IMR-90 (cell line): ENCODE measurements around the gene RMI2. TPM values are rescaled to one million over a fixed set of nuclear protein-coding genes. Genes with fewer than 3 reads are reported as not detected.

Source experiments
- ATAC-seq: fragments of 200-7000 bp; cut with Tn5 transposase; 2 replicates; pipeline ENCODE4 v1.9.1; 2020; ENCODE audit warnings: low read depth, mild to moderate bottlenecking, moderate library complexity
- BruUV-seq: library from RNA; stranded (reverse); fragments of 400-500 nt; replicated peaks from 2 replicates; lab custom pipeline; 2021; lab: Mats Ljungman, UMichigan
- CTCF ChIA-PET: fragments of 300-600 bp; formaldehyde crosslinking; extraction: SDS; loops from one replicate; lab custom pipeline; 2021; ENCODE audit warnings: antibody characterized with exemption; lab: Yijun Ruan, JAX
- POLR2A ChIA-PET: fragments of 300-600 bp; sonication (Branson Sonifier 250); formaldehyde crosslinking; loops from one replicate; lab custom pipeline; 2022; ENCODE audit warnings: antibody characterized with exemption; ENCODE audit not compliant: unreplicated experiment; lab: Charles Lee
- DNase-seq: peaks from one replicate; pipeline ENCODE4 v3.0.0; 2013
- H2AFZ ChIP-seq: replicated peaks from 2 replicates; pipeline ENCODE3; 2013; ENCODE audit warnings: low read length, mild to moderate bottlenecking; ENCODE audit not compliant: poor library complexity
- H2AK5ac ChIP-seq: 2 replicates; pipeline ENCODE4 v1.6.1; 2013; ENCODE audit warnings: low read depth, low read length, inconsistent platforms
- H2AK9ac ChIP-seq: replicated peaks from 2 replicates; pipeline ENCODE3; 2013; ENCODE audit warnings: mild to moderate bottlenecking, low read depth, low read length, moderate library complexity; ENCODE audit not compliant: poor library complexity
- H2BK120ac ChIP-seq: 2 replicates; pipeline ENCODE4 v1.6.1; 2013; ENCODE audit warnings: low read depth, low read length, inconsistent platforms
- H2BK15ac ChIP-seq: 3 replicates; pipeline ENCODE4 v1.6.1; 2013; ENCODE audit warnings: low read depth, low read length, inconsistent platforms
- H2BK20ac ChIP-seq: 2 replicates; pipeline ENCODE4 v1.6.1; 2013; ENCODE audit warnings: low read depth, mild to moderate bottlenecking, inconsistent platforms, low read length, moderate library complexity
- H2BK5ac ChIP-seq: 2 replicates; pipeline ENCODE4 v1.6.1; 2013; ENCODE audit warnings: mild to moderate bottlenecking, low read depth, low read length, inconsistent platforms; ENCODE audit not compliant: poor library complexity, severe bottlenecking
- H3K14ac ChIP-seq: replicated peaks from 2 replicates; pipeline ENCODE4 v1.6.1; 2013; ENCODE audit warnings: low read depth, low read length, inconsistent platforms
- H3K18ac ChIP-seq: 2 replicates; pipeline ENCODE4 v1.6.1; 2013; ENCODE audit warnings: low read depth, low read length, control low read depth
- H3K23ac ChIP-seq: 2 replicates; pipeline ENCODE4 v1.6.1; 2013; ENCODE audit warnings: low read depth, low read length, inconsistent platforms
- H3K27ac ChIP-seq: 2 replicates; pipeline ENCODE4 v1.5.1; 2013; ENCODE audit warnings: mild to moderate bottlenecking, control low read depth, low read length; ENCODE audit not compliant: insufficient read depth
- H3K27me3 ChIP-seq: 2 replicates; pipeline ENCODE4 v1.6.1; 2013; ENCODE audit warnings: low read length; ENCODE audit not compliant: control insufficient read depth, insufficient read depth
- H3K36me3 ChIP-seq: 2 replicates; pipeline ENCODE4 v1.6.1; 2013; ENCODE audit warnings: low read length, mixed read lengths; ENCODE audit not compliant: control insufficient read depth, insufficient read depth
- H3K4ac ChIP-seq: 2 replicates; pipeline ENCODE4 v1.6.1; 2013; ENCODE audit warnings: low read depth, low read length, inconsistent platforms
- H3K4me1 ChIP-seq: 2 replicates; pipeline ENCODE4 v1.6.1; 2013; ENCODE audit warnings: low read length, mixed read lengths; ENCODE audit not compliant: control insufficient read depth, insufficient read depth
- H3K4me2 ChIP-seq: 2 replicates; pipeline ENCODE4 v1.6.1; 2013; ENCODE audit warnings: low read depth, mild to moderate bottlenecking, control low read depth, low read length, moderate library complexity
- H3K4me3 ChIP-seq: 2 replicates; pipeline ENCODE4 v1.5.1; 2013; ENCODE audit warnings: low read depth, mild to moderate bottlenecking, control low read depth, low read length, moderate library complexity; ENCODE audit not compliant: insufficient read depth
- H3K56ac ChIP-seq: 2 replicates; pipeline ENCODE4 v1.6.1; 2013; ENCODE audit warnings: low read length, inconsistent platforms; ENCODE audit not compliant: insufficient read depth; ENCODE audit errors: extremely low read depth
- H3K79me1 ChIP-seq, 2 experiments: 2 replicates each; pipeline ENCODE4 v1.6.1; 2013; ENCODE audit warnings: low read length in 2 of 2, inconsistent platforms in 1 of 2, low read depth in 1 of 2
- H3K9ac ChIP-seq: 2 replicates; pipeline ENCODE4 v1.6.1; 2013; ENCODE audit warnings: low read depth, low read length, control low read depth
- H3K9me1 ChIP-seq: 2 replicates; pipeline ENCODE4 v1.6.1; 2013; ENCODE audit warnings: low read length, inconsistent platforms; ENCODE audit not compliant: insufficient read depth
- H3K9me3 ChIP-seq: 2 replicates; pipeline ENCODE4 v1.6.1; 2013; ENCODE audit warnings: low read length; ENCODE audit not compliant: control insufficient read depth, insufficient read depth
- H4K20me1 ChIP-seq: 2 replicates; pipeline ENCODE4 v1.6.1; 2013; ENCODE audit warnings: low read length, inconsistent platforms; ENCODE audit not compliant: insufficient read depth
- H4K5ac ChIP-seq: 2 replicates; pipeline ENCODE4 v1.6.1; 2013; ENCODE audit warnings: mild to moderate bottlenecking, low read depth, low read length, control low read depth
- H4K8ac ChIP-seq, 2 experiments: 2 replicates each; pipeline ENCODE4 v1.6.1; 2013; ENCODE audit warnings: low read depth in 2 of 2, low read length in 2 of 2, control low read depth in 1 of 2, inconsistent platforms in 1 of 2
- H4K91ac ChIP-seq: 2 replicates; pipeline ENCODE4 v1.6.1; 2013; ENCODE audit warnings: low read depth, low read length, inconsistent platforms; ENCODE audit not compliant: insufficient read depth
- BHLHE40 ChIP-seq: fragments of 150-350 bp; IDR thresholded peaks from 2 replicates; pipeline ENCODE4 v1.6.1; 2016; ENCODE audit warnings: mild to moderate bottlenecking, low read depth, low read length
- CHD1 ChIP-seq: IDR thresholded peaks from 2 replicates; pipeline ENCODE4 v1.6.1; 2012; ENCODE audit warnings: low read depth, low read length, improper control_type of control experiment
- ELK1 ChIP-seq: fragments of 150-350 bp; IDR thresholded peaks from 2 replicates; pipeline ENCODE4 v1.6.1; 2016; ENCODE audit warnings: low read depth, mild to moderate bottlenecking, low read length, moderate library complexity, borderline replicate concordance
- FOS ChIP-seq: fragments of 150-350 bp; IDR thresholded peaks from 2 replicates; pipeline ENCODE4 v1.6.1; 2016; ENCODE audit warnings: low read depth, low read length
- MAFK ChIP-seq: IDR thresholded peaks from 2 replicates; pipeline ENCODE4 v1.6.1; 2012; ENCODE audit warnings: low read depth, low read length, improper control_type of control experiment
- MAZ ChIP-seq: IDR thresholded peaks from 2 replicates; pipeline ENCODE4 v1.6.1; 2012; ENCODE audit warnings: low read depth, mild to moderate bottlenecking, low read length, improper control_type of control experiment, moderate library complexity, borderline replicate concordance
- MXI1 ChIP-seq: IDR thresholded peaks from 2 replicates; pipeline ENCODE4 v1.6.1; 2012; ENCODE audit warnings: low read depth, mild to moderate bottlenecking, low read length, moderate library complexity, borderline replicate concordance
- NFE2L2 ChIP-seq: fragments of 150-350 bp; IDR thresholded peaks from 2 replicates; pipeline ENCODE4 v1.6.1; 2016; ENCODE audit warnings: low read depth, mild to moderate bottlenecking, low read length
- RFX5 ChIP-seq: IDR thresholded peaks from 2 replicates; pipeline ENCODE4 v1.8.0; 2012; ENCODE audit warnings: low read depth, mild to moderate bottlenecking, low read length, moderate library complexity
- USF2 ChIP-seq: fragments of 150-350 bp; IDR thresholded peaks from 2 replicates; pipeline ENCODE4 v1.6.1; 2017; ENCODE audit warnings: mild to moderate bottlenecking, antibody characterized with exemption, low read length, low read depth
- WGBS, 2 experiments: methylation state at CpG; one replicate each; pipeline versions ENCODE4 v1.1.5 to v1.1.7; 2013; ENCODE audit warnings: missing lambda C conversion rate in 2 of 2; ENCODE audit not compliant: insufficient read length in 1 of 2; ENCODE audit errors: extremely low coverage in 2 of 2; 5-methylcytosine and 5-hydroxymethylcytosine counted together
- dilution Hi-C: fragments of 300-500 bp; cut with HindIII; formaldehyde crosslinking; loops from one replicate; pipeline ENCODE4 v1.14.3; 2018; ENCODE audit warnings: low sequenced_read_pairs; ENCODE audit not compliant: unreplicated experiment
- in situ Hi-C: fragments of 300-500 bp; cut with MboI; formaldehyde crosslinking; loops from 3 replicates; pipeline ENCODE4 v1.14.3; 2019; ENCODE audit warnings: low sequenced_read_pairs, inconsistent platforms, mixed read lengths
- intact Hi-C: fragments of 100-400 bp; cut with micrococcal nuclease; formaldehyde crosslinking; loops from 2 replicates; pipeline ENCODE4 v1.10.0; 2022
- polyA plus RNA-seq, 3 experiments: library from polyadenylated mRNA; depleted of rRNA; stranded (reverse); fragments of >200 nt; gene quantifications; 2 replicates each; pipeline ENCODE4 v1.2.3, GENCODE V29; 2012; ENCODE audit warnings: low replicate concordance in 1 of 3
- total RNA-seq: library from RNA; depleted of rRNA; stranded (reverse); fragments of >200 nt; gene quantifications from 2 replicates; pipeline ENCODE4 v1.2.3, GENCODE V29; 2012

RMI2 gene
- total and polyA plus RNA-seq, 2 of the 4 experiments (the other 2 are of a cell fraction), result 3.2 to 5.6 TPM

DNA sequence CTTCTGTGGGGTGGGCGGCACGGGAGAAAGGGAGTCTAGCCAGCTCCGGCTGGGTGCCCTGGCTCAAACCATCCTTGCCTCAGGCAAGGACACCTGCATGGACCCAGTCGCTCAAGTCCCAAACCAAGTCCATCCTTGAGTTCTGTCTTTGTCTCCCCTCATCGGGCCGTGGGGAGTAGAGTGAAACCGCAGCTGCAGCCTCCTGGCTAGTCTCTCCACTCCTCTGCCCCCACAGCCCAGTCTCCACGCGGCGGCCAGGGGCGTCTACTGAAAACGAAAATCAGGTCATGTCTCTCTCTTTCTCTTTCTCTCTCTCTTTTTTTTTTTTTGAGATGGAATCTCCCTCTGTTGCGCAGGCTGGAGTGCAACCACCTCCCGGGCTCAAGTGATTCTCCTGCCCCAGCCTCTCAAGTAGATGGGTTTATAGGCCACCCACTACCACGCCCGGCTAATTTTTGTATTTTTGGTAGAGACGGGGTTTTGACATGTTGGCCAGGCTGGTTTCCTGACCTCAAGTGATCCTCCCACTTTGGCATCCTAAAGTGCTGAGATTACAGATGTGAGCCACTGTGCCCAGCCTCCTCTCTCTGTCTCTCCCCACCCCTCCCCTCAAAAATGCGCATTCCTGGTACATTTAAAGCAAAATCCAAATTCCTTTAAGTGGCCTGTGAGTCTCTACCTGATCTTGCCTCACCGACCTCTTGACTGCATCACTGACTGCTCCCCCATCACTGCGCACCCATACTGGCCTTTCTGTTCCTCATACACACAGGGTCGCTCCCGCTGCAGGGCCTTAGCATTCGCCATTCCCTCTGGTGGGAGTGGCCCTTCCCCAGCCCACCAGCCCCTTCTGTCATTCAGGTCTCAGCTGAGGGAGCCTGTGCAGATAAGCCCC lies 17.7 kb upstream of the RMI2 start (continued):
- no peak for TF ChIP-seq MXI1

DNA sequence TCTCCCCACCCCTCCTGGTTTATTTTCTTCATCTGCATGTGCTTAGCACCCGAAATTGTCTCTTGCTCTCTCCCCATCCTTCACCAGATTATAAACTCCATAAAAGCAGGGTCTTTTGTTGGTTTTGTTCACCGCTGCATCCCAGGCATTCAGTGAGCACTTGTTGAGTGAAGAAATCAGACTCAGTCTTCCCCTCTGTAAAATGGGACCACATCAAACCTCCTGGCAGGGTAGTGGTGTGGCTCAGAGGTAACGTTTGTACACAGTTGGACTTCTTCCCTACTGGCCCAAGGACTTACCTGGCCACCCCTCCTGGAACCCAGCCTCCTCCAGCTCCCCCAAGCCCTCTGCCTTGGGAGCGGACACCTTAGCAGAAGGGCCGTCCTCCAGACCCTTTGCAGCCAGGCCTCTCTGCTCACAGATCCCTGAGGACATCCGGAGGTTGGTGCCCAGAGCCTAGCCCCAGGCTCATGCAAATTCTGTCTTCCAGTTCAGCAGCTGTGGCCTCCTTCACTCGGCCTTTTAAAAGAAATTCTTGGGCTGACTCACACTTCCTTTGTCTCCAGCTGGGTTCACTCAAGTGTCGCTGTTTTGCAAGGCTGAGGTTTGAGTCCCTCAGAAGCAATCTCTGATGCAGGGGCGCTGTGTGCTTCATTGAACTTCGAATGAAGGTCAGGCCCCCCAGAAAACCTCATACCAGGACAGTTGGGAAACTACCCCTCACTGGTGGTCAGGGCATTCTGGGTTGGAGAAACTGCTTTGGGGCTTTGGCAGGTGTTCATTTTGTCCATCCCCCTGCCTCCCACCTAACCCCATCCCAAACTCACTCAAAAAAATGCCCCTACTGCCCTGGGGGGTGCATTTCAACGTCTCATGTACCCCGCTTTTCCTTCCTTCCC lies 16.8 kb upstream of the RMI2 start:
- intact Hi-C loops, result loop anchor here (2.0 kb wide), 1 partner anchor 16 kb away; no protein-coding TSS in a partner anchor
- in situ Hi-C loops, result no loop called here
- ChIA-PET CTCF (interaction anchor here (1.0 kb wide), 1 partner anchor 8 kb away, joined by 6 read pairs; no protein-coding TSS in a partner anchor), POLR2A (no interaction called here)
- Histone ChIP-seq H3K9ac (peak overlapping the region; percentile 73), H4K91ac (peak overlapping the region; percentile 98), H3K36me3 (no peaks in the 10 kb centered on the region), H2AK5ac (peak overlapping the region; percentile 94), H2BK15ac (peak overlapping the region; percentile 93), H3K4ac (peak overlapping the region; percentile 96), H3K79me1 (no peaks in the 10 kb centered on the region; a peak in 1 of 4 replicates), H2BK5ac (peak overlapping the region; percentile 90), H3K4me2 (peak overlapping the region; percentile 83), H4K5ac (peak overlapping the region; percentile 83), H3K18ac (peak overlapping the region; percentile 87), H4K20me1 (no peaks in the 10 kb centered on the region), H4K8ac (peak overlapping the region; percentile 38 to 97), H2BK20ac (peak overlapping the region; percentile 96), H3K27ac (peak overlapping the region; percentile 94), H3K23ac (peak overlapping the region; percentile 89), H2AFZ (peak overlapping the region; percentile 72), H3K9me3 (no peaks in the 10 kb centered on the region), H3K4me3 (peak overlapping the region; percentile 9; the same call in 1 of the 2 replicates), H3K27me3 (no peaks in the 10 kb centered on the region), H2AK9ac (peak overlapping the region; percentile 84), H3K56ac (peak overlapping the region; percentile 91), H3K9me1 (peaks cover 14% of the 10 kb centered on the region), H3K14ac (peak overlapping the region; percentile 92), H3K4me1 (peaks cover 24% of the 10 kb centered on the region), H2BK120ac (peak overlapping the region; percentile 98)
- no TSS peak for BruUV-seq
- DNase-seq (peak; percentile 97), ATAC-seq (peak; percentile 88)
- WGBS, 2 experiments, result 2% methylated on average over 6 of the region's 12 CpGs; no CpG with 5 or more reads in 1 of the 2 experiments
- dilution Hi-C loops, result no loop called here
- TF ChIP-seq MAFK (no peak), FOS (peak; percentile 77), MAZ (0 out of 2 replicates have a peak, but pooled peaks have one; percentile 22), RFX5 (no peak), USF2 (no peak), NFE2L2 (no peak), BHLHE40 (0 out of 2 replicates have a peak, but pooled peaks have one; percentile 8), CHD1 (no peak), ELK1 (no peak), MXI1 (no peak)
